HG03097 (cell line): ENCODE data around the gene NECAB3.
"Not testable (repeated sequence)": the region's sequence is repeated elsewhere in the genome, so short reads cannot be mapped to it uniquely, and the experiment has no call there.

Experiments
- ATAC-seq: cut with Tn5 transposase; IDR thresholded peaks from one replicate; pipeline ENCODE4 v1.9.1; 2021; ENCODE audit not compliant: unreplicated experiment, low FRiP score

NECAB3 gene

DNA sequence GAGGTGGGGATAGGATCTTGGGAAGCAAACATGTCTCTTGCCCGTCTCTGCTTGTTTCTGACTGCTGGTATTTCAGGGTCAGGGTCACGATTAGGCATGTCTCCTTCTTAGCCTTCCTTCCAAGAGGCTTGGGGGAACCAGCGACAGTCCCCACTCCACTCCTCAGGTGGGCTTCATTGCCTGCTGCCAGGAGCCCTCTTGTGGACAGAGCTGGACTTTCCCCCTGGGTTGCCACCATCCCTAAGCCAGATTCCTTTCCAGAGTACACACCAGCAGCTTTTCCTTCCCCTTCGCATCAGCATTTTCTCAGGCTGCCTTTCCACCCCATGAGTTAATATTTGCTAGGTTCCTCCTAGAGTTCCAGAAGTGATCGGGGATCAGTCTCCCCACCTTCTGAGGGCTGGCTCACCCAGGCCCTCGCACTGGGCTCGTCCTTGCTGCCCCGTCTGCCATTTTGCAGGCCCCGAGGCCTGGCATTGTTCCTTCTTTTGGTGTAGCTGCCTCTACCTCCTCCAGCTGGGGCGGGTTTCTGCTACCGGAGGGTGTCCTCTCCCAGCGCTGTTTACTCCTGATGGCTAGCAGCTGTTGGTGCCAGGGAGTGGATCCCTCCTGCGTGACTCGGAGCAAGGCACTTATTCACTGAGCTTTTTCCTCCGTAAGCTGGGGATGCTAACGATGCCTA, 20.9 kb downstream of the NECAB3 start:
- ATAC-seq: no peak

DNA sequence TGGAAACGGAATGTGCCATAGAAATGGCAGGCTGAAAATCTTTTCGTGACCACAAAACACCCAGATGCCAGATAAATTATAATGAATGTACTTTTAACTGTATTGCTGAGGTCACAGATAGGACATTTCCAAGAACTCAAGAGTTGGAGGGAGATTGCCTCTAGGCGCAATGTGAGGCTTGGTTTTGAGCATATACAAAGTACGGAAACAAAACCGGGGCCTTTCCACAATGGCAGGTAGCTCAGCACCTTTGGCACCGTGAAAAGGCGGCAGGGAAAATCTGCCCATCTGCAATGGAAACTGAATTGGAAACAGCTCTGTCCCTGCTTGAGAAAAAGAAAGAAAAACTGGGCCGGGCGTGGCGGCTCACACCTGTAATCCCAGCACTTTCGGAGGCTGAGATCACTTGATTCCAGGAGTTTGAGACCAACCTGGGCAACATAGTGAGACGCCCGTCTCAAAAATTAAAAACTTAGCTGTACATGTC, 22.6 kb downstream of the NECAB3 start:
- no peak for ATAC-seq

DNA sequence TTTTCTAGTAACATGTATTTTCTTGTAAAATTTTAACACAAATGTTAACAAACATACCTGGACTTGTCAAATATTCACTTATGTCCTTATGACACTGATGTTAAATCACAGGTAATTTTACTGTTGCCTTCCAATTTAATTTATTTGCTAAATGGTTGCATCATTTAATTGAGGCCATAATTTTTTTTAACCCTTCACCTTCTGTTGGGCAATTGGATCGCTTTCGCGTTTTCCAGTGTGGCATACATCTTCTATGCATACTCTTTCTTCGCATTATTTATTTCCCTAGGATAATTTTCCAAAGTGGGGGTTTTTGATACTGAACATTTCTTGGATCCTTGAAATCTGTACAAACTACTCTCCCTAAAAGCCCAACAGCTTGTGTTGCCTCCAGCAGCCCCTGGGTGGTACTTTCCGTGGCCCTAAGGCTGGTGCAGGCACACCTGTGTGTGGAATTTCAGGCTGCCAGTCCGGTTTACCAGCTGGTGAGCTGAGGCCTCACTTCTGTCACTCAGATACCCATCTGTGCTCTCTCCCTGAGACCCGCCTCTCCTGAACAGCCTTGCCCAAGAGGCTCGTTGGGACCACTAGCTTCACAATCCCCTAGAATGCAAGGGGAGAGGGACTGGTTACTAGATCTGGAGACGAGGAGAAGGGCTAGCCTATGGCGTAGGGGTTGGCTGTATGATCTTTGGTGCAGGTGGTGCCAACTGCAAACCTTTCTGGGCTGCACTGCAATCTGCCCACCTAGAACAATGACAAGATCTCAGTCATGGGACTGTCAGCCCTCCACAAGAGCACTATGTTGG, 23.3 kb downstream of the NECAB3 start:
- ATAC-seq: no peak

DNA sequence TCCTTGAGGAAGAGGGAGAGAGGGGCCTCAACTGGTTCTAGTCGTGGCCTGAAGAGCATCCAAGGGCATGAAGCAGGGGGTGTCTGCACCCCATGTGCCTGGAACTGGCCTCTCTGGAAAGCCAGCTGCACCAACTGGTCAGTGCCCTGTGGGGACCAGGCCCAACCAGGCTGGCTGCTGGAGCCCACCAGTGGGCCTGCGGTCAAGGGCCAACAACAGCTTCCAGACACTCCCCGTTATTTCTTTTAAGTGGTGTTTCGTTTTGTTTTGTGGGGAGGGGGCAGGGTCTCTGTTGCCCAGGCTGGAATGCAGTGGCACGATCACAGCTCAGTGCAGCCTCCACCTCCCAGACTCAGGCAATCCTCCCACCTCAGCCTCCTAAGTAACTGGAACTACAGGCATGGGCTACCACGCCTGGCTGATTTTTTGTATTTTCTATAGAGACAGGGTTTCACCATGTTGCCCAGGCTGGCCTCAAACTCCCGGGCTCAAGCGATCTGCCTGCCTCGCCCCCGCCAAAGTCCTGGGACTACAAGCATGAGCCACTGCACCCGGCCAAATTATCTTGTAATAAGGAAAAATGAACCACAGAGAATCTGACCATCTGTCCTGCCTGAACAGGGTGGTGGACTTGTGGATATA, 24.0 kb downstream of the NECAB3 start:
- ATAC-seq: no peak

DNA sequence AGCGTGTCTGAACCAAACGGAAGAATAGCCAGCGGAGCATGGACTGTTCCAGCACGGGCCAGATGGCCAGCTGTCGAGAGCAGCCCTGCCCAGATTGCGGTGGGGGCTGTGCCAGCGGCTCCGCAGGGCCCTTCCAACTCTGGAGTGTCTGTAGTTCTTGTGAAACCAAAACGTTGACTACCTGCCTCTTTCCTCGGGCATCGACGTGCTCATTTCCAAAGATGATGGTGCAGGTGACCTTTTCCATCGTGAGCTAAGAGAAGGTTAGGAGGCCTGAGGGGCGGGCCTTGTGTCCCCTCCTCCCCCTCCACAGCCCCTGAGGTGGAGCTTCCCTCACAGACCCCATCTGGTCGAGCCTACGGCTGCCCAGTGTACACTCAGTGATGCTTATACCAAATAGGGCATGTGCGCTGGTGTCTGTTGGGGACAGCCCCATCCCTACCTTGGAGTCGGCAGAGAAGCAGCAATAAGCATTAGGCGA, 25.0 kb downstream of the NECAB3 start:
- ATAC-seq: no peak

DNA sequence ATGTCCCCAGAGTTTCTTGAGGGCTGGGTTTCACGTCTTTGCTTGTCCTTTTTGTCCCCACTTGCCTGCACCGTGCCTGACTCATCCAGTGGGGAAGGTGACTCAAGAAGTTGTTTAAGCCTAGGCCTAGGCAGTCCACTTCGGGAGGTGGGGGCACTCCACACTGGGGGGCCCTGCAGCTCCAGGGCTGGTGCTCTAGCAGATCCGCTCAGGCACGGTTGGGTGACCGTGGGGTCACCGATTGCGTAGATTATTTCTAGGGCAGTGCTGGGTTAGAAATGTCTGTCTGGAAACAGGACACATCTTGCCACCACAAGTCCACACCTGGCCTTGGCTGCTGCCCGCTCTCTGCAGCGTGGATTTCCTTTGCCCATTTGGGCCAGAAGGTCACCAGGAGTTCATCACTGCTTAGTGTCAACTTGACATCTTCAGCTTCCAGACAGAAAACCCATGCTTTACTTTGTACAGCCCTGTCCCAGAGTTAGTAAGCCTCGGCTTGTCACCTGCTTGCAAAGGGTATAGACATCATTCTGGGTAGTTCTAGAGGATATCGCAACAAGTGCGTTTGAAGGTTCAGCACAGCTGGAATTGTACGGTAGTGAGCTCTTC, 25.7 kb downstream of the NECAB3 start:
- ATAC-seq: no peak

DNA sequence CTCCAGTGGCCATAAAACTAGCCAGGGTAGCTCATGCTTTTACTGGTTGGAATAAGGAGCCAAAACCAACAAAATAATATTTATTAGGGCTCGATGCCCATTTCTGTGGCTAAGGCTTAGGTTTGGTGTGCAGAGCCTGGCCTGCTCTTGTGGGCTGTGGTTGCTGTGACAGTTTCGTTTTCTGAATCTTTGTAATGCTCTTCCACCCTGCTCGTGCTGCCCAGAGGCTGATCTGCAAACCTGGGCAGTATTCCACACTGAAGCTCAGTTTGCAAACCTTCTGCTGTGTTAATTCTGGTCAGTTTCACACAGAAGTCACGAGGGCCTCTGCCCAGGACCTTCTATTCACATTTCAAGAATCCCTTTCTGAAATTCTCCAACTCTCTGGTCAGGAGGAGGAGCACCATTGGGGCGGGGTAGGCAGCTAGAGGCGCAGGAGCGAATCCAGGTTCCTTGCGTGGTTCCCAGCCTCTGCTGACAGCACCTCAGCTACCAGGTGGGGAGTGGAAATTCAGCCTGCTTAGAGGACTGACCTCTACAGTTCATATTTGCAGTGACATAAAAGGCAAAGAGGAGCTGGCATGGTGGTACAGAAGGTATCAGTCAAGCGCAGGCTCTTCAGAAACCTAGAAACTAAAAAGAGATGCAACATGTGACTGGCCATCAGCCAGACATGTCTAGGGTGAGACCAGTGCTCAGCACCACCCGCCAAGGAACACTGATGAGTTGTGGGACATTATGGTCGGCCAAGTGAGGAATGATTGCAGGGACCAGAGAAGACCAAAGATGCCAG, 26.4 kb downstream of the NECAB3 start:
- ATAC-seq: peak; percentile 62

DNA sequence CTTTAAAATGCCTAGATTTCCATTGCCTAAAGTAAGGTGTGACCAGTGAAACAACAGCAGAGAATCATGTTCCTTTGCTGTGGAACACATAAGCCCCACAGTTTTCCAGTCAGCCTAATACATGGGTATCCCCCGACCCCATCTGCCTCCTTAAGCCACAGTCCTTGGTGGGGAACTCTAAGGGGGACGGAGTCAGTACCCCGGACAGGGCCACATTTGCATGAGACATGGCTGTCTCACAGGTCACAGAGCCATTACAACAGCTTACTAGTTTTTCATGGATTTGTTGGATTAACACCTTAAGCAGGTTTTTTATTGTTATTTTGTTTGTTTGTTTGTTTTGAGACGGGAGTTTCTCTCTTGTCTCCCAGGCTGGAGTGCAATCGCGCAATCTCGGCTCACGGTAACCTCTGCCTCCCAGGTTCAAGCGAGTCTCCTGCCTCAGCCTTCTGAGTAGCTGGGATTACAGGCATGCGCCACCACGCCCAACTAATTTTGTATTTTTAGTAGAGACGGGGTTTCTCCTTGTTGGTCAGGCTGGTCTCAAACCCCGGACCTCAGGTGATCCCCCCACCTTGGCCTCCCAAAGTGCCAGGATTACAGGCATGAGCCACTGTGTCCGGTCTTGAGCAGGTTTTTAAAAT, 27.1 kb downstream of the NECAB3 start:
- not testable (repeated sequence) for ATAC-seq

DNA sequence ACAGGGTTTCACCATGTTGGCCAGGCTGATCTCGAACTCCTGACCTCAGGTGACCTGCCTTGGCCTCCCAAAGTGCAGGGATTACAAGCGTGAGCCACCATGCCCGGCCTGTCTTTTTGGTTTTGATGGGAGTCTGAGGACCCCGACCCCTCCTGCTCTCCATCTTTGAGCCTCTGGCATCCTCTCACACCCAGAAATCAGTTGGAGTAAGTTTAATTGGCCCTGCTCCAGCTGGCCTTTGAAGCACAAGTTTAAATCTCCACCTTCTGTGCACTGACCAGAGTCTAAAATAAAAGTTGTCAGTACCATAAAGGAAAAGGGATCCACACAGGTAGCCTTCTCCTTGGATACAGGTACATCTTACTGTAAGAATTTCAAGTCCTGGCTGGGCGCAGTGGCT, 28.0 kb downstream of the NECAB3 start:
- ATAC-seq: no peak

DNA sequence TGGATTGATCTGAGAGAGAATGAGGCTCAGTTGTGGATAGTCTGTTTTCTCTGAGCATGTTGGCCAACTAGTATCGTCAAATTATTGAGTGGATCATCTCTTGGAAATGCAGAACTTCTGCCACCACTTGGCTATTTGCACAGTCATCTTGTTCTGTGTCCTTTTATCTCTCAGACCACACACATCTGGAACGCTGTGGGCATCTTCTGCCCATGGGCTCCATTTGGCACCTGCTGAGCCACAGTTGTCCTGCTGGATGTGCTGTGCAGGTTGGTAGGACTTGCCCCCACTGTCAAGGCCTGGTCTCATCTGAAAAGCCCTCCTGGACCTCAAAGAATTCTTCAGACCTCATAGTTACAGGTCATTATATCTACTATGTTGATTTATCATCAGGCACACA, 28.8 kb downstream of the NECAB3 start:
- ATAC-seq: no peak

DNA sequence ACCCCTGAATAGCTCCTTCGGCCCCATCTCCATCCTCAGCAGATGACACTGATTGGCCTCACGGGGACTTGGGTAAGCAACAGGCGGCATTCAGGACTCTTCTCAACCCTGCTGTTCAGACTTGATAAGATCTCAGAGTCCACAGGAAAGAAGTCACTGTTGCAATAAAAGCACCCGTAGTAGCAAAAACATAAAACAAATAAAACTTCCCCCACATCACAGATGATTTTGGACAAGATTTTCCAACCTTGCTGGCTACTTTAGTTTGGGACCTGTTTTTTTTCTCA, 29.2 kb downstream of the NECAB3 start:
- ATAC-seq: no peak

DNA sequence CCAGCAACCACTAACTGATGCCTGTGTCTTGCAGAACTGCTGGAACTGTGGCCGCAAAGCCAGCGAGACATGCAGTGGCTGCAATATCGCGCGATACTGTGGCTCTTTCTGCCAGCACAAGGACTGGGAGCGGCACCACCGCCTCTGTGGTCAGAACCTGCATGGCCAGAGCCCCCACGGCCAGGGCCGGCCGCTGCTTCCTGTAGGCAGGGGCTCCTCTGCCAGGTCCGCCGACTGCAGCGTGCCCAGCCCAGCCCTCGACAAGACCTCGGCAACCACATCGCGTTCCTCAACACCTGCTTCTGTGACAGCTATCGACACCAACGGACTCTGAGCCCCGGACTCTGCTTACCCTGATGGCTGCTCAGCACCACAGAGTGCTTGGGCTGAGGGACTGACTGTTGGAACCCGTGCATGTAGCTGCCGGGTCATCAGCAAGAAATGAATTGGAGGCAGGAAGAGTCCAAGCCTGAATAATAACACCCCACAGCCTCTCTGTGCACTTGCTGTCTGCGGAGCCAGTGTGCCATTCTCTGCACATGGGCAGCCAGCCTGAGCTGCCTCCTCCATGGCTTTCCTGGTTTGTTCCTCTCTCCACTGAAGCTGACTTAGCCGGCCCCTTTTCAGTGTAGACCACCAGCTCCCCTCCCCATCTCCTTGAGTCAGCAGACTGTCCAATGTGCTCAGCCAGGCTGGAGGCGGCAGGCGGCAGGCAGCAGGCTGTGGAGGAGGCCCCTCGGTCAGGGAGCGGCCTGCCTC, 29.7 kb downstream of the NECAB3 start:
- no peak for ATAC-seq

DNA sequence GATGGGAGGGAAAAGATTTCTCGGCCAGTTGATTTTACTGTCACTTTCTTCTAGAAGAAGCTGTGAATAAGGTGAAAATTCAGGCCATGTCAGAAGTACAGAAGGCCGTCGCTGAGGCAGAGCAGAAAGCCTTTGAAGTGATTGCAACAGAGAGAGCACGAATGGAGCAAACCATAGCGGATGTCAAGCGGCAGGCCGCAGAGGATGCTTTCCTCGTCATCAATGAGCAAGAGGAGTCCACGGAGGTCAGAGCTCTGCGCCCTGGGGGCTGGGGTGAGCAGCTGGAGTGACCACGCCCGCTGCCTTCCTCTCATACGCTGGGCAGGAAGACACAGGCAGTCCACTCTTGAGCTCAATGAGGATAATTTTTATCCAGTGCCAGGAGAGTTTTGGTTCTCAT, 33.9 kb downstream of the NECAB3 start:
- no peak for ATAC-seq

DNA sequence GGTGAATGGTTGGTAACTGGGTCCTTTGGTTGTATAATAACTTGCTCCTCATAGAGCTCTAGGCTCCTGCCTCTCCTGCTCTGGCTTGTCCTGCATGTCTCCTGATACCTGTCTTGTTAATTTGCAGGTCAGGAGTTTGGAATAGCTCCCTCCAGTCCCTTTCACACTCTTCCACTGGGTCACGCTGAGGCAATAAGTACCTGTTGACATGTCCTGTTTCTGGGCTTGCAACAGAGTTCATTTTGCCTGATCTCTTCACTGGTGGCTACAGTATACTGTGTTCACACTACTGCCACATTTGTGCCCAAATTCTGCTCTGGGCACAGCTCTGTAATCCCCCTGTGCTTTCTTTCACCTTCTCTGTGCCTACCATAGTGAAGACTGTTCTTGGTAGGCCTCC, 37.5 kb downstream of the NECAB3 start:
- ATAC-seq: no peak

DNA sequence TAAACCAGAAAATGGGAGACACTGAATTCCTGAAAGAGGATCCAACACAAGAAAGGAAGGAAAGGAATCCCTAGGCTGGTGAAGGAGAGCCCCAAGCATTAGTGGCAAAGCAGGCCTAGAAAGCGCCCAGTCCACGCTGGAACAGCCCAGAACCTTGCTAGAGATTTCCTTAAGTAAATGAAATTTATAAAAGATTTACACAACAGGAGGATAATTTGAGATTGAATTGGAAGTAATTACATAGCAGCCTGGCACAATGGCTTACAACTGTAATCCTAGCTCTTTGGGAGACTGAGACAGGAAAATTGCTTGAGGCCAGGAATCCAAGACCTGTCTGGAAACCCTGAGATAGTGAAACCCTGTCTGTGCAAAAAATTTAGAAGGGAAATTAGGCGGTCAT, 38.9 kb downstream of the NECAB3 start:
- no peak for ATAC-seq

DNA sequence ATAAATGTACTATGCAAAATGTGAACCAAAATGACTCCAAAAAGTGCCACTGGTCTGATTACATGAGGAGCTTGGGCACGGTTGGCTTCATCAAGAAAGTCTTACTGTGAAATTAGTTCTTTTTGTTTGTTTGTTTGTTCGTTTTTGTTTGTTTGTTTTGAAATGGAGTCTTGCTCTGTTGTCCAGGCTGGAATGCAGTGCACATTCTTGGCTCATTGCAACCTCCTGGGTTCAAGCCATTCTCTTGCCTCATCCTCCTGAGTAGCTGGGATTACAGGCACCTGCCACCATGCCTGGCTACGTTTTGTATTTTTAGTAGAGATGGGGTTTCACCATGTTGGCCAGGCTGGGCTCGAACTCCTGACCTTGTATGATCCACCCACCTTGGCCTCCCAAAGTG, 42.3 kb downstream of the NECAB3 start:
- not testable (repeated sequence) for ATAC-seq

DNA sequence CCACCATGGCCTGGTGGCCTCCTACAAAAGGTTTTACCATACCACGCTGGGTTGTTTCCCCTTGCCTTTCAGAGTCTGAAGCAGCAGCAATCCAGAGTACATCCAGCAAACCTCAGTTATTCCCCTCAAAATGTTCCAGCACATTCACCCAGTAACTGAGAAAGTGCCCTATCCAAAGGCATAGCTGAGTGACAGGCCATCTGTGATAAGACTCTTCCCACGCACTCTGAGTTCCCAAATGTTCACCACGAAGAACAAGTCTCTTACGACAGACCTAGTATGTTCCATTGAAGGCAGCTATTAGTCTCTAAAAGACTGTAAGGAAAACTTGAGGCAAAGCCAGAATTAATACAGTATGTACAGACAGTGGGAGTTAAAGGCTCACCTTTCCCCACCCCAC, 43.7 kb downstream of the NECAB3 start:
- ATAC-seq: no peak

DNA sequence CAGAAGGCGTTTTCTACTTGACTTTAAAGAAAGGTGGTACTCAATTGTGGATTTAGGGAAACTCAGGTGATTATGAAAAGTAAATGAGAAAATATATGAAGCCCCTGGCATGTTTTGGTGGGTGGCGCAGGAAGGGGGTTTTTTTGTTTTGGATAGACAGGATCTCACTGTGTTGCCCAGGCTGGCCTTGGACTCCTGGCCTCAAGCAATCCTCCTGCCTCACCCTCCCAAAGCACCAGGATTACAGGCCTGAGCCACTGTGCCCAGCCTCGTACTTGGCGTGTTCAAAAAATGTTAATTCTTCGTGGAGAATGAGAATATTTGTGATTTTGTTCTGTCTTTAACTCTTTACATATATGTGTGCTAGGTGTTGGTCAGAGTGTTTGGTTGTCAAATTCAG, 44.2 kb downstream of the NECAB3 start:
- ATAC-seq: no peak

DNA sequence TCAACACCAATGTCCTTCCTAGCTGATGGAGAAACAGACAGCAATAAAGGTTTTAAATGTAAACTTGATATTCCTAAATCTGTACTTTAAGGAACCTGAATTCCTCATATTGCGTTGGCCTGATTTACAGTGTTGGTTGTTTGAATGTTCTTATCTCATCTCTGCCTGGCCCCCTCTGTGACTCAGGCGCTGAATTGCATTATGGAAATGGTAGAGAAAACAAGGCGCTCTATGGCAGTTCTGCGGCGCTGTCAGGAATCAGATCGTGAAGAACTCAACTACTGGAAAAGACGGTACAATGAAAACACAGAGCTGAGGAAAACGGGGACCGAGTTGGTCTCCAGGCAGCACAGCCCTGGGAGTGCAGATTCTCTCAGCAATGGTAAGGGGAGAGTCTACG, 44.7 kb downstream of the NECAB3 start:
- ATAC-seq: no peak
